GM19193 (cell line): ENCODE data around the gene GLRX5.

Experiments used
- POLR2A ChIP-seq: IDR thresholded peaks from 4 replicates; pipeline ENCODE4 v1.6.1; 2011; ENCODE audit not compliant: insufficient read depth, insufficient read length; ENCODE audit errors: extremely low read depth

GLRX5 gene

GRCh38 chr14:95495076-95495475 lies 39.8 kb upstream of the GLRX5 start:
- no peak for TF ChIP-seq POLR2A

- TF ChIP-seq POLR2A, result peak; percentile 58
These were observed 39.3 kb upstream of the GLRX5 start for GRCh38 chr14:95495538-95496025.

- no peak for TF ChIP-seq POLR2A
These were observed 38.7 kb upstream of the GLRX5 start for GRCh38 chr14:95496111-95496681.

GRCh38 chr14:95496690-95497259 lies 38.1 kb upstream of the GLRX5 start:
- TF ChIP-seq POLR2A, result no peak

GRCh38 chr14:95497561-95498011 lies 37.3 kb upstream of the GLRX5 start:
- no peak for TF ChIP-seq POLR2A

- TF ChIP-seq POLR2A, result no peak
These were observed 36.1 kb upstream of the GLRX5 start for GRCh38 chr14:95498622-95499353.

- TF ChIP-seq POLR2A, result no peak
These were observed 35.5 kb upstream of the GLRX5 start for GRCh38 chr14:95499354-95499750.

- no peak for TF ChIP-seq POLR2A
These were observed 34.6 kb upstream of the GLRX5 start for GRCh38 chr14:95500201-95500681.

GRCh38 chr14:95500772-95501401 lies 34.0 kb upstream of the GLRX5 start:
- TF ChIP-seq POLR2A, result no peak

- no peak for TF ChIP-seq POLR2A
These were observed 32.4 kb upstream of the GLRX5 start for GRCh38 chr14:95502381-95502950.

- TF ChIP-seq POLR2A, result no peak
These were observed 31.3 kb upstream of the GLRX5 start for GRCh38 chr14:95503365-95504134.

- TF ChIP-seq POLR2A, result no peak
These were observed 30.5 kb upstream of the GLRX5 start for GRCh38 chr14:95504135-95505029.

GRCh38 chr14:95505030-95505589 lies 29.7 kb upstream of the GLRX5 start:
- peak; percentile 20 for TF ChIP-seq POLR2A
